ENCODE data around the gene ARHGAP15. TPM values are rescaled to one million over a fixed set of nuclear protein-coding genes. Genes with fewer than 3 reads are reported as not detected.
A peak's percentile ranks its signal among the peaks of the same experiment; 100 is the strongest.

The ARHGAP15 gene
- total and polyA plus RNA-seq, 9 donors: 6.7 to 21.0 (median 9.7) TPM

DNA sequence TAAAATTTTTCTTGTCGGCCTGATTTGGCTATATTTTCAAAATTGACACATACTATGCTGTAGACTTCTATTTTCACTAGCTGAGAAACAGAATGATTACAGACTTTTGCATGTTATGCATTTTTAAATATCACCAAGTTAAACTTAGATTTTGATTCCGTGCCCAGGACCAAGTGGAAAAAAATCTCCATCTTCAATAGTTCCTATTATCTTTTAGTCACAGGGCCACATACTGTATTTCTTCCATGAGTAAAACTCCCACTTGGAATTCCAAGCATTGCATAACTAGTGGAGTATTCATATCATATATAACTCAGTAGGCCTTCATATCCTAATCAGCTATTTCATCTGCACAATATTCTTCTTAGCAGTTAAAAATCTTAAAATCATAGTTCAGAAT is 470.9 kb downstream of the ARHGAP15 start:
- Histone ChIP-seq H3K36me3 (ENCODE audit: control insufficient read depth, insufficient read depth, low read length) (no peaks in the 10 kb centered on the region), H3K9me3 (replicated peaks; ENCODE audit: control insufficient read depth, low read depth, low read length) (no peaks in the 10 kb centered on the region), H3K27ac (ENCODE audit: low read length) (no peak overlapping the region), H3K4me1 (ENCODE audit: control insufficient read depth, insufficient read depth, low read length) (peaks cover 5% of the 10 kb centered on the region), H3K4me3 (ENCODE audit: low read length) (no peak overlapping the region), H3K27me3 (ENCODE audit: control insufficient read depth, insufficient read depth, low read length) (no peaks in the 10 kb centered on the region)
- DNase-seq: peak; percentile 51
- WGBS (ENCODE audit: insufficient coverage): no CpG with 5 or more reads among the region's 2 CpGs

DNA sequence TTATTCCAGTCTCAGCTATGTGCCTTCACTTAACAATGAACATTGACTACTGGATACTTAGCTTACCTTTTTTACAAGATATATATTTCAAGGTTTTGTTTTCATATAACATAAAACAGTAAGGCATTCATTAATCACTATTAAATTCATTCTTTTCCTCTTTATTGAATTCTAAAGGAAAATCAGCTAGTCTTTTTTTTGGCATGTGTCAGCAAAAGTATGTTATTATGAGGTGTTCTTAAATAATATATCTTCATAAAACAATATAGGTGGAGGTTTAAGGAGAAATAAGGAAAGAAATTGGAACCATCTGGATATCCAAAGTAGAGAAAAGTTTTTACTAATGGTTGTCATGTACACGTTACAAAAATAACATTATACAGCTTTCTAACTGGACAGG is 472.6 kb downstream of the ARHGAP15 start:
- Histone ChIP-seq H3K27ac (ENCODE audit: low read length) (no peak overlapping the region), H3K4me1 (ENCODE audit: control insufficient read depth, insufficient read depth, low read length) (peaks cover 5% of the 10 kb centered on the region), H3K9me3 (replicated peaks; ENCODE audit: control insufficient read depth, low read depth, low read length) (no peaks in the 10 kb centered on the region), H3K36me3 (ENCODE audit: control insufficient read depth, insufficient read depth, low read length) (no peaks in the 10 kb centered on the region), H3K4me3 (ENCODE audit: low read length) (no peak overlapping the region), H3K27me3 (ENCODE audit: control insufficient read depth, insufficient read depth, low read length) (no peaks in the 10 kb centered on the region)
- no CpG with 5 or more reads among the region's 1 CpG for WGBS (ENCODE audit: insufficient coverage)
- DNase-seq: no peak

DNA sequence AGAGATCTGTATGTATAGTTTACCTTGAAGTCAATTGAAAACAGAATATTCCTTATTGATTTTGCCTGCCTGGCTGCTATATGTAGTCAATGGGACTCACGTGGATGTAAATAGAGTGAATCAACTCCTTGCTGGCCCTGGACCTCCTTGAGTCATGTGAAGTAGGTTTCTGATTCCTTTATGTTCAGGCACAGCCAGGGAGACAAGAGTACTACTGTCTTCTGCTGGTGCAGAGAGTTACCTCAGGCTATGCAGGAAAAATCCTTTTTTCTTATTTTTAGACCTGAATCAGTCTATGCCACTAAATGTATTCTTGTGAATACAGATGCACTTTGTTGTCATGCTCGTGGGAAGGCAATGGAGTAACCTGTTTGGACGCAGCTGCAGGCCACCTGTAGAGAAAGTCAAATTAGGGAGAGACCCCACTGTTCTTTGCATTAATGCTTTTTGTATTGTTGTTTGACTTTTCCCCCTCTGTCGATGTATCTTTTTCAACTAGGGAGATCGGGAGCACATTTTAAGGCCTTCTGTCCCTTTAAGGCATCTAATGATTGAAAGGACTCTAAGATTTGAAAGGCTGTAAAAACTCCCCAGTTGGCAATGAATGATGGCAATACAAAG is 473.9 kb downstream of the ARHGAP15 start:
- H3K27ac ChIP-seq (ENCODE audit: low read length): no peak overlapping the region
- 60% methylated on average over 1 of the region's 5 CpGs for WGBS (ENCODE audit: insufficient coverage)

DNA sequence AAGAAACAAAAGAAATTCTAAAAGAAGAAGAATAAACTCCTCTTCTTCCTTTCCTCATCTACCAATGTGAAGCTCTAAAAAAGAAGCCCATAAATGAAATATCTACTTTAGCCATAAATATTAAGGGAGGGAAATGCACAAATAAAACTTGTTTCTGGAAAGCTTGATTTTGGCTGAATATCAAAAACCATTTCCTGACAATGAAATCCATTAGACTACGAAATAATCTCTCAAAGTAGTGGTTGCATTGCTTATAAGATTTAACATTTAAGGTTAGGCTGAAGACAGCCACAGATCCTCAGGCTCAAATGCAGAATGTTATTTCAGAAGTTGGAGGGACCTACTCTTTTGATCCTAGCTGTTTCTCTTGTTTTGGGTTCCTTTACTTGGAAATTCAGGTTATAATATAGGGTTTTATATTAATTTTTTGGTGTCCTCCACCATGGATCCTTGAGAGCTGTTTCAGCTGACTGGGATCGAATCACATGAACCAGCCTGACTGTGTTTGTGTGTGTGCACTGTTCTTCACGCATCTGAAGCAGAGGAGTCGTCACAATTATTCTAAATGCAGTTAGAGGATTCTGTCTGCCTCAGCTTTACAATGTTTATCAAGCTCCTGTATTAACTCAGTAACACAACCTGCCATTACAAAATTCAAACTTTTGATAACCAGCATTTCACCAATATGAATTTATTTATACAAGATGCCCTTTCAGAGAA is 474.8 kb downstream of the ARHGAP15 start:
- WGBS (ENCODE audit: insufficient coverage): no CpG with 5 or more reads among the region's 4 CpGs

More for the DNA sequence above, 473.9 kb downstream of the ARHGAP15 start:
- DNase-seq: no peak
- Histone ChIP-seq H3K9me3 (replicated peaks; ENCODE audit: control insufficient read depth, low read depth, low read length) (no peaks in the 10 kb centered on the region), H3K36me3 (ENCODE audit: control insufficient read depth, insufficient read depth, low read length) (no peaks in the 10 kb centered on the region), H3K4me3 (ENCODE audit: low read length) (no peak overlapping the region), H3K27me3 (ENCODE audit: control insufficient read depth, insufficient read depth, low read length) (no peaks in the 10 kb centered on the region), H3K4me1 (ENCODE audit: control insufficient read depth, insufficient read depth, low read length) (peaks cover 7% of the 10 kb centered on the region)

DNA sequence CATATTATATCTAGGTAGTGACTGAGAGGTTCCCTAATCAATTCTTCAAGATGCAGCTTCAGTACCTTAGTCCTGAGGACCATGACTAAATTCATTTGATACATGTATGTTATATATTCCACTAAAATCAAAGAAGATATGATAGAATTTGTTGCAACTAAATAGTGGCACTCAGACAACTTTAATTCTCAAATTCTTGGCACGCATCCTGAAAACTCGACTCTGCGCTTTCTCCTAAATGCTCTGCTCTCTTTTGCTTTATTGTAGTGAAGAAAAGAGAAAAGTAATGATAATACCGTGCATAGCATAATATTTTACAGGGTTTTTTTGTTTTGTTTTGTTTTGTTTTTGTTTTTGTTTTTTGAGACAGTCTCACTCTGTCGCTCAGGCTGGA is 475.3 kb downstream of the ARHGAP15 start:
- Histone ChIP-seq H3K9me3 (replicated peaks; ENCODE audit: control insufficient read depth, low read depth, low read length) (no peaks in the 10 kb centered on the region), H3K4me1 (ENCODE audit: control insufficient read depth, insufficient read depth, low read length) (peaks cover 8% of the 10 kb centered on the region), H3K36me3 (ENCODE audit: control insufficient read depth, insufficient read depth, low read length) (no peaks in the 10 kb centered on the region), H3K27ac (ENCODE audit: low read length) (no peak overlapping the region), H3K27me3 (ENCODE audit: control insufficient read depth, insufficient read depth, low read length) (no peaks in the 10 kb centered on the region), H3K4me3 (ENCODE audit: low read length) (no peak overlapping the region)
- WGBS (ENCODE audit: insufficient coverage): no CpG with 5 or more reads among the region's 5 CpGs
- DNase-seq: peak; percentile 65

More for the DNA sequence above, 474.8 kb downstream of the ARHGAP15 start:
- Histone ChIP-seq H3K27me3 (ENCODE audit: control insufficient read depth, insufficient read depth, low read length) (no peaks in the 10 kb centered on the region), H3K27ac (ENCODE audit: low read length) (no peak overlapping the region), H3K4me1 (ENCODE audit: control insufficient read depth, insufficient read depth, low read length) (peaks cover 7% of the 10 kb centered on the region), H3K4me3 (ENCODE audit: low read length) (no peak overlapping the region), H3K36me3 (ENCODE audit: control insufficient read depth, insufficient read depth, low read length) (no peaks in the 10 kb centered on the region), H3K9me3 (replicated peaks; ENCODE audit: control insufficient read depth, low read depth, low read length) (no peaks in the 10 kb centered on the region)
- DNase-seq: peak; percentile 67

DNA sequence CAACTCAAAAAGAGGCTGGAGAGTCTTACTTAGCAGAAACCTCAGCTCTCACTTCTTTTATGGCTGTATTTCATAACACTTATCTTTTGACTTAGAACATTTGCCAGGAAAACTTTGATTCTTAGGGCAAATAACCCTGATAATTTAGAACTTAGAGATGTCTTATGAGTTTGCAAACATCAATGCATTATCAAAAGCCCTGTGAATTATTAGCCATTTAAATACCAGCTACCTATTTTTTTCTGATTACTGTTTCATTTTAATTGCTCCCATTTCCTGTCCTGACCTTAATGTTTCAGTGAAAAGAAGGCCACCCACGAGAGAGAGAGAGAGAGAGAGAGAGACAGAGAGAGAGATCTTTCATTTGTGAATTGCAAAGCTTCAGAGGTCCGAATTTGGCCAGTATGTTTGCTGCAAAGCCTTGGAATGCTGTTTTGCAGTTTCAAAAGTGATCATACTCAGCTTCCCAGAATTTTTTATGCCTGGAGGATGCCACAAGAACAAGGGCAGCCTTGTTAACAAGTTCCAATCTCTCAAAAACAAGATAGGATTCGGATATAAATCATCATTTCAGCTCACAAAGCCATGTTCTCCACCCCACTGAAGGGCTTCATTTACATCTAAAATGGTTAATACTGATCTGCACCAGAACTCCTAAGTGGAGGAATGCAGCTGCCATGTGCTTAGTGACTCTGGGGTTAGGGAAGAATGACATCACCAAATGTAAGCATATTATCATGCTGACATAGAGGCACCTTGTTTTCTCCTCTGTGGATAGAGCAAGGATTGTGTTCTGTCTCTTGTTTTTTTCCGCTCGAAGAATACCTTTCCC is 478.2 kb downstream of the ARHGAP15 start:
- peak; percentile 73 for DNase-seq
- Histone ChIP-seq H3K27ac (ENCODE audit: low read length) (peak overlapping the region; percentile 80), H3K4me1 (ENCODE audit: control insufficient read depth, insufficient read depth, low read length) (peaks cover 9% of the 10 kb centered on the region), H3K4me3 (ENCODE audit: low read length) (no peak overlapping the region), H3K27me3 (ENCODE audit: control insufficient read depth, insufficient read depth, low read length) (no peaks in the 10 kb centered on the region), H3K36me3 (ENCODE audit: control insufficient read depth, insufficient read depth, low read length) (no peaks in the 10 kb centered on the region), H3K9me3 (replicated peaks; ENCODE audit: control insufficient read depth, low read depth, low read length) (no peaks in the 10 kb centered on the region)
- 20% methylated on average over 1 of the region's 5 CpGs for WGBS (ENCODE audit: insufficient coverage)

DNA sequence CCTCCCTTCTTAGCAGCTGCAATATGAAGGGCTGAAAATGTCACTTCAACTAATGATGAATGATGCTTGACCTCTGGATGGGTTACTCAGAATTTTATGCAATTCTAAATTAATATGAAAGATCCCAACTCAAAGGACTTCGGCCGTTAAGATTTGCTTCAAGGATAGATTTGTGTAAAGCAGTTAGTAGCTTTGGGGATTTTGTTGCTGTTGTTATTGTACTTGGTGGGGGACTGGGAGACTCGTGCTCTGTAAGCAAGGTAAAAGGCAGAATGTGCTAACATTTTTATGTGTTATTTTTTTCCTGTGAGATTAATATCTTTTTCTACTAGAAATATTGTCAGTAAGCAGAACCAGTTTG is 478.8 kb downstream of the ARHGAP15 start:
- DNase-seq: no peak
- peaks cover 9% of the 10 kb centered on the region for H3K4me1 ChIP-seq (ENCODE audit: control insufficient read depth, insufficient read depth, low read length)
- H3K9me3 ChIP-seq (replicated peaks; ENCODE audit: control insufficient read depth, low read depth, low read length): no peaks in the 10 kb centered on the region
- no peak overlapping the region for H3K4me3 ChIP-seq (ENCODE audit: low read length)
- WGBS (ENCODE audit: insufficient coverage): no CpG with 5 or more reads among the region's 3 CpGs
- no peaks in the 10 kb centered on the region for H3K27me3 ChIP-seq (ENCODE audit: control insufficient read depth, insufficient read depth, low read length)
- peak overlapping the region; percentile 80 for H3K27ac ChIP-seq (ENCODE audit: low read length)
- H3K36me3 ChIP-seq (ENCODE audit: control insufficient read depth, insufficient read depth, low read length): no peaks in the 10 kb centered on the region

DNA sequence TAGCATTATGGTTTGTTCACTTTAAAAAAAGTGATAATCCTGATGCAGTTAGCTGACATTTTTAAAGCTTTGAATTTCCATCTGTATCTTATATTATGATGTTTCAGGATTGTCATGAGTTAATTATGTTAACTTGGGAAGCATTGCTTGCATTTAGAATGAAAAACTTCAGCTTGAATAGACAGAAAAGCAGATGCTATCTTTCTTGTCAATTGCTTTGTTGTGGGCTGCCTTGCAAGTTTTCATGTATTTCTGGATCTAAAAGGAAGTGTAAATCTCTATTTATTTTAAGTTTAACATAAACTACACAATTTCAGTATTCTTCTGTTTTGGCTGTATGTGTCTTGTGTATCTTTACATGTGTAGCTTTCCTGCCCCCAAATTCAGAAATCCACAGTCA is 479.5 kb downstream of the ARHGAP15 start:
- Histone ChIP-seq H3K27me3 (ENCODE audit: control insufficient read depth, insufficient read depth, low read length) (no peaks in the 10 kb centered on the region), H3K4me1 (ENCODE audit: control insufficient read depth, insufficient read depth, low read length) (peaks cover 7% of the 10 kb centered on the region), H3K27ac (ENCODE audit: low read length) (peak overlapping the region; percentile 80), H3K4me3 (ENCODE audit: low read length) (no peak overlapping the region), H3K9me3 (replicated peaks; ENCODE audit: control insufficient read depth, low read depth, low read length) (no peaks in the 10 kb centered on the region), H3K36me3 (ENCODE audit: control insufficient read depth, insufficient read depth, low read length) (no peaks in the 10 kb centered on the region)
- no peak for DNase-seq

DNA sequence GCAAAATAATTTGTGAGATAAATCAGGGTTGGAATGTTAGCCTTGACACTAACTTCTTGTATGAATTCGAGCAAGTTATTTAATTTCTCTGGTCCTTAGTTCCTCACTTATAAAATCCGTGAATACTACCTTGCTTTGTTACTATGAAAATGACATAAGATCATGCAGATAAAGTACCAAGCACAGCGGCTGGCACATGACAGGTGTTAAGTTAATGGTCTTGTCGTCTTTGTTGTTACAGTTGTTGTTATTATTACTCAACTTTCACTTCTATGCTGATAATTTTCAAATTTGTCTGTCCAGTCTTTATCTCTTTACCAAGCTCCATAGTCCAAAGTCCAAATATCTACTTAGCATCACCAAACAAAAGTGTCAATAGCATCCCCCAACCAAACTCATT is 482.1 kb downstream of the ARHGAP15 start:
- no peak for DNase-seq
- H3K27ac ChIP-seq (ENCODE audit: low read length): no peak overlapping the region
- no peaks in the 10 kb centered on the region for H3K36me3 ChIP-seq (ENCODE audit: control insufficient read depth, insufficient read depth, low read length)
- no peak overlapping the region for H3K4me3 ChIP-seq (ENCODE audit: low read length)
- H3K9me3 ChIP-seq (replicated peaks; ENCODE audit: control insufficient read depth, low read depth, low read length): no peaks in the 10 kb centered on the region
- H3K4me1 ChIP-seq (ENCODE audit: control insufficient read depth, insufficient read depth, low read length): peaks cover 4% of the 10 kb centered on the region
- no CpG with 5 or more reads among the region's 4 CpGs for WGBS (ENCODE audit: insufficient coverage)
- no peaks in the 10 kb centered on the region for H3K27me3 ChIP-seq (ENCODE audit: control insufficient read depth, insufficient read depth, low read length)

DNA sequence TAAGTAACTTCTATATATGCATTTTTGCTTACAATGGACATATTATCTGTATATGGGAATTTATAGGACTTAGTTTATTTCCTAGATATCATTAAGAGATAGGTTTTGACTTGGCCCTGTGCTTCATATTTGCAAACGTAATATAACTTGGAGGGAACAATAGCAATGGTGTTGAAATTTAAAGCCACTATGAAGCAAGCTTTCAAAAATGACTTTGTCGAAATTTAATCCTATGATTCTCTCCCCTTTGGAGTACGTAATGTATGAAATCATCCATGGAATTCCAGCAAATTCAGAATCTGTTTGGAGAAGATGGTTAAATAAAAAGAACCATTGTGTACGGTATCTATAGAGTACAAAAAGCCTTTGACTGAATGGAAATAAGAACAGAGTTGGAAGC is 486.3 kb downstream of the ARHGAP15 start:
- H3K4me3 ChIP-seq (ENCODE audit: low read length): no peak overlapping the region
- no peaks in the 10 kb centered on the region for H3K36me3 ChIP-seq (ENCODE audit: control insufficient read depth, insufficient read depth, low read length)
- 80% methylated on average over 1 of the region's 4 CpGs for WGBS (ENCODE audit: insufficient coverage)
- H3K4me1 ChIP-seq (ENCODE audit: control insufficient read depth, insufficient read depth, low read length): peaks cover 3% of the 10 kb centered on the region
- no peaks in the 10 kb centered on the region for H3K9me3 ChIP-seq (replicated peaks; ENCODE audit: control insufficient read depth, low read depth, low read length)
- peak; percentile 85 for DNase-seq
- no peaks in the 10 kb centered on the region for H3K27me3 ChIP-seq (ENCODE audit: control insufficient read depth, insufficient read depth, low read length)
- peak overlapping the region; percentile 29 for H3K27ac ChIP-seq (ENCODE audit: low read length)
